Lower lobe of right lung (tissue), 2 donors: ENCODE data around the gene AFG1L. TPM values are rescaled to one million over a fixed set of nuclear protein-coding genes. Genes with fewer than 3 reads are reported as not detected.

Experiments
- ATAC-seq, 2 donors: fragments of 200-7000 bp; cut with Tn5 transposase; one replicate each; pipeline ENCODE4 v1.9.1; 2020 to 2022; ENCODE audit warnings: mild to moderate bottlenecking in 2 of 2, moderate library complexity in 2 of 2
- DNase-seq: peaks from one replicate; pipeline ENCODE4 v3.0.0-alpha.2; 2020
- H3K27ac ChIP-seq: fragments of 200-600 bp; one replicate; pipeline ENCODE4 v1.8.0; 2022
- H3K27me3 ChIP-seq: fragments of 200-600 bp; one replicate; pipeline ENCODE4 v1.8.0; 2022; ENCODE audit warnings: low read depth
- H3K36me3 ChIP-seq: fragments of 200-600 bp; one replicate; pipeline ENCODE4 v1.8.0; 2022; ENCODE audit warnings: mild to moderate bottlenecking
- H3K4me1 ChIP-seq: fragments of 200-600 bp; one replicate; pipeline ENCODE4 v1.8.0; 2022
- H3K4me3 ChIP-seq: fragments of 200-600 bp; one replicate; pipeline ENCODE4 v1.8.0; 2022; ENCODE audit warnings: mild to moderate bottlenecking
- H3K9me3 ChIP-seq: fragments of 200-600 bp; one replicate; pipeline ENCODE4 v1.8.0; 2022
- CTCF ChIP-seq: fragments of 200-600 bp; IDR thresholded peaks from one replicate; pipeline ENCODE4 v1.8.0; 2022; ENCODE audit warnings: antibody characterized with exemption, mild to moderate bottlenecking
- intact Hi-C: fragments of 100-400 bp; cut with DNase I; formaldehyde crosslinking; loops from one replicate; pipeline ENCODE4 v1.11.0; 2022
- total RNA-seq: library from RNA; stranded (reverse); fragmentation: NEBNext Ultra II Directional; extraction: Animal tissue kit (Norgen Biotek cat#: 25700); gene quantifications from one replicate; pipeline ENCODE4 v1.2.1, GENCODE V29; 2021
- donor health status: DM: no; HTN: yes; CAD: no; lungs with severe emphysema.

Gene AFG1L
- total RNA-seq, 1 donor from 2014 or later = 7.4 TPM

GRCh38 chr6:108330806-108331205 lies 36.0 kb downstream of the AFG1L start:
- TF ChIP-seq CTCF = no peak
- Histone ChIP-seq H3K36me3 (no peaks in the 10 kb centered on the region), H3K9me3 (no peaks in the 10 kb centered on the region), H3K27ac (no peak overlapping the region), H3K4me1 (no peaks in the 10 kb centered on the region), H3K4me3 (no peak overlapping the region), H3K27me3 (no peaks in the 10 kb centered on the region)
- no peak for ATAC-seq
- no peak for DNase-seq
- intact Hi-C loops = no loop called here

- H3K4me1 ChIP-seq = no peaks in the 10 kb centered on the region
- no peaks in the 10 kb centered on the region for H3K27me3 ChIP-seq
- ATAC-seq (no peak), DNase-seq (no peak)
- H3K27ac ChIP-seq = no peak overlapping the region
- no peaks in the 10 kb centered on the region for H3K9me3 ChIP-seq
- intact Hi-C loops = no loop called here
- no peaks in the 10 kb centered on the region for H3K36me3 ChIP-seq
- no peak overlapping the region for H3K4me3 ChIP-seq
- no peak for TF ChIP-seq CTCF
Measured at GRCh38 chr6:108331982-108332381, 37.1 kb downstream of the AFG1L start.

- intact Hi-C loops = no loop called here
- H3K4me1 ChIP-seq = no peaks in the 10 kb centered on the region
- no peaks in the 10 kb centered on the region for H3K27me3 ChIP-seq
- no peak for TF ChIP-seq CTCF
- no peaks in the 10 kb centered on the region for H3K36me3 ChIP-seq
- DNase-seq = no peak
- H3K4me3 ChIP-seq = no peak overlapping the region
- H3K27ac ChIP-seq = no peak overlapping the region
- no peak for ATAC-seq
- H3K9me3 ChIP-seq = no peaks in the 10 kb centered on the region
Measured at GRCh38 chr6:108336971-108337370, 42.1 kb downstream of the AFG1L start.

- no peak overlapping the region for H3K27ac ChIP-seq
- no peak for DNase-seq
- no peaks in the 10 kb centered on the region for H3K27me3 ChIP-seq
- intact Hi-C loops = no loop called here
- no peaks in the 10 kb centered on the region for H3K9me3 ChIP-seq
- no peak for TF ChIP-seq CTCF
- no peak for ATAC-seq
- H3K36me3 ChIP-seq = no peaks in the 10 kb centered on the region
- H3K4me3 ChIP-seq = no peak overlapping the region
- no peaks in the 10 kb centered on the region for H3K4me1 ChIP-seq
Measured at GRCh38 chr6:108337721-108338120, 42.9 kb downstream of the AFG1L start.

- Histone ChIP-seq H3K9me3 (no peaks in the 10 kb centered on the region), H3K27ac (no peak overlapping the region), H3K27me3 (no peaks in the 10 kb centered on the region), H3K4me3 (no peak overlapping the region), H3K36me3 (no peaks in the 10 kb centered on the region), H3K4me1 (no peaks in the 10 kb centered on the region)
- ATAC-seq (no peak), DNase-seq (no peak)
- intact Hi-C loops = no loop called here
- no peak for TF ChIP-seq CTCF
Measured at GRCh38 chr6:108341372-108341771, 46.5 kb downstream of the AFG1L start.

- H3K4me1 ChIP-seq = no peaks in the 10 kb centered on the region
- DNase-seq (no peak), ATAC-seq (no peak)
- H3K9me3 ChIP-seq = no peaks in the 10 kb centered on the region
- TF ChIP-seq CTCF = no peak
- no peak overlapping the region for H3K4me3 ChIP-seq
- intact Hi-C loops = no loop called here
- no peak overlapping the region for H3K27ac ChIP-seq
- H3K27me3 ChIP-seq = no peaks in the 10 kb centered on the region
- H3K36me3 ChIP-seq = no peaks in the 10 kb centered on the region
Measured at GRCh38 chr6:108343894-108344293, 49.0 kb downstream of the AFG1L start.
